HEK293 (cell line): ENCODE data around the gene RPL27.

Source experiments
- CTCF ChIA-PET: fragments of 350-600 bp; formaldehyde crosslinking; extraction: SDS; loops from one replicate; lab custom pipeline; 2021; ENCODE audit warnings: antibody characterized with exemption; lab: Yijun Ruan, JAX
- POLR2A ChIA-PET: fragments of 300-600 bp; formaldehyde crosslinking; extraction: SDS; loops from one replicate; lab custom pipeline; 2020; ENCODE audit warnings: antibody characterized with exemption, inconsistent platforms; lab: Yijun Ruan, JAX
- H3K27ac ChIP-seq: fragments of 200-500 bp; sonication (Bioruptor generic); 2 replicates; pipeline ENCODE4 v1.5.1; 2014; ENCODE audit warnings: low read depth, low read length, control low read depth, inconsistent platforms; ENCODE audit errors: extremely low read depth
- H3K36me3 ChIP-seq, 2 experiments: fragments of 200-500 bp in 1 of 2; sonication (Bioruptor generic) in 1 of 2; 1 replicate in 1 of 2; 2 replicates in 1 of 2; pipeline ENCODE4 v1.5.1; 2014 to 2017; ENCODE audit warnings: inconsistent platforms in 2 of 2, low read length in 2 of 2; ENCODE audit not compliant: control insufficient read depth in 2 of 2, insufficient read depth in 1 of 2
- H3K4me1 ChIP-seq: fragments of 200-500 bp; sonication (Bioruptor generic); 2 replicates; pipeline ENCODE4 v1.5.1; 2014; ENCODE audit warnings: mild to moderate bottlenecking, low read length, inconsistent platforms; ENCODE audit not compliant: control insufficient read depth, insufficient read depth
- H3K4me3 ChIP-seq: 2 replicates; pipeline ENCODE4 v1.5.1; 2011; ENCODE audit warnings: low read depth, mild to moderate bottlenecking, control low read depth, low read length, moderate library complexity
- H3K9me3 ChIP-seq: fragments of 200-500 bp; sonication (Bioruptor generic); 2 replicates; pipeline ENCODE4 v1.5.1; 2014; ENCODE audit warnings: low read depth, low read length, inconsistent platforms; ENCODE audit not compliant: control insufficient read depth, insufficient read depth
- KLF10 ChIP-seq: fragments of 450-650 bp; IDR thresholded peaks from 2 replicates; pipeline ENCODE4 v1.5.1; 2018; ENCODE audit warnings: missing biosample characterization, mild to moderate bottlenecking, missing genetic modification characterization
- KLF9 ChIP-seq: fragments of 450-650 bp; formaldehyde crosslinking; IDR thresholded peaks from 2 replicates; pipeline ENCODE4 v1.5.1; 2016; ENCODE audit warnings: missing biosample characterization, missing genetic modification characterization, low read depth
- ZBTB20 ChIP-seq: fragments of 450-650 bp; formaldehyde crosslinking; IDR thresholded peaks from 2 replicates; pipeline ENCODE4 v1.5.1; 2016; ENCODE audit warnings: missing biosample characterization, missing genetic modification characterization
- ZFP3 ChIP-seq: fragments of 450-650 bp; formaldehyde crosslinking; IDR thresholded peaks from 2 replicates; pipeline ENCODE4 v1.5.1; 2016; ENCODE audit warnings: low read depth, missing biosample characterization, missing genetic modification characterization
- ZIC2 ChIP-seq: fragments of 450-650 bp; formaldehyde crosslinking; IDR thresholded peaks from 2 replicates; pipeline ENCODE4 v1.5.1; 2016; ENCODE audit warnings: missing biosample characterization, missing genetic modification characterization
- ZNF133 ChIP-seq: fragments of 450-650 bp; formaldehyde crosslinking; IDR thresholded peaks from 2 replicates; pipeline ENCODE4 v1.5.1; 2016; ENCODE audit warnings: missing biosample characterization, missing genetic modification characterization
- ZNF169 ChIP-seq: fragments of 450-650 bp; formaldehyde crosslinking; IDR thresholded peaks from 2 replicates; pipeline ENCODE4 v1.5.1; 2016; ENCODE audit warnings: missing biosample characterization, missing genetic modification characterization
- ZNF184 ChIP-seq: fragments of 450-650 bp; IDR thresholded peaks from 2 replicates; pipeline ENCODE4 v1.5.1; 2018; ENCODE audit warnings: missing biosample characterization, mild to moderate bottlenecking, missing genetic modification characterization
- ZNF202 ChIP-seq: fragments of 450-650 bp; formaldehyde crosslinking; IDR thresholded peaks from 2 replicates; pipeline ENCODE4 v1.5.1; 2016; ENCODE audit warnings: missing biosample characterization, missing genetic modification characterization, borderline replicate concordance
- ZNF341 ChIP-seq: fragments of 450-650 bp; formaldehyde crosslinking; IDR thresholded peaks from 2 replicates; pipeline ENCODE4; 2016; ENCODE audit warnings: low read depth, missing biosample characterization, missing genetic modification characterization
- ZNF555 ChIP-seq: fragments of 450-650 bp; formaldehyde crosslinking; conservative IDR thresholded peaks from 2 replicates; pipeline ENCODE4 v1.5.1; 2017; ENCODE audit warnings: missing biosample characterization, mild to moderate bottlenecking, missing genetic modification characterization, inconsistent platforms
- ZNF585B ChIP-seq: fragments of 450-650 bp; formaldehyde crosslinking; IDR thresholded peaks from 2 replicates; pipeline ENCODE4 v1.5.1; 2016; ENCODE audit warnings: missing biosample characterization, missing genetic modification characterization
- ZNF626 ChIP-seq: fragments of 450-650 bp; sonication (Bioruptor Pico); formaldehyde crosslinking; IDR thresholded peaks from 2 replicates; pipeline ENCODE4 v1.5.1; 2018; ENCODE audit warnings: missing biosample characterization, missing genetic modification characterization, inconsistent platforms
- ZNF629 ChIP-seq: fragments of 450-650 bp; formaldehyde crosslinking; IDR thresholded peaks from 2 replicates; pipeline ENCODE4 v1.5.1; 2017; ENCODE audit warnings: missing biosample characterization, missing genetic modification characterization
- ZNF654 ChIP-seq: fragments of 450-650 bp; formaldehyde crosslinking; IDR thresholded peaks from 2 replicates; pipeline ENCODE4 v1.5.1; 2016; ENCODE audit warnings: low read depth, missing biosample characterization, missing genetic modification characterization
- ZNF677 ChIP-seq: fragments of 450-650 bp; IDR thresholded peaks from 2 replicates; pipeline ENCODE4 v1.5.0; 2018; ENCODE audit warnings: missing biosample characterization, mild to moderate bottlenecking, missing genetic modification characterization, moderate library complexity
- ZNF701 ChIP-seq: fragments of 450-650 bp; formaldehyde crosslinking; IDR thresholded peaks from 2 replicates; pipeline ENCODE4 v1.5.1; 2016; ENCODE audit warnings: missing biosample characterization, missing genetic modification characterization
- ZNF707 ChIP-seq: fragments of 450-650 bp; formaldehyde crosslinking; IDR thresholded peaks from 2 replicates; pipeline ENCODE4 v1.5.1; 2016; ENCODE audit warnings: missing biosample characterization, missing genetic modification characterization
- ZNF768 ChIP-seq: fragments of 450-650 bp; formaldehyde crosslinking; IDR thresholded peaks from 2 replicates; pipeline ENCODE4 v1.5.1; 2018; ENCODE audit warnings: missing biosample characterization, mild to moderate bottlenecking, missing genetic modification characterization
- ZNF776 ChIP-seq: fragments of 450-650 bp; formaldehyde crosslinking; IDR thresholded peaks from 2 replicates; pipeline ENCODE4 v1.5.0; 2017; ENCODE audit warnings: missing biosample characterization, missing genetic modification characterization, borderline replicate concordance
- TF ChIP-seq, protein P1 (sequence below): fragments of 450-650 bp; formaldehyde crosslinking; IDR thresholded peaks from 2 replicates; pipeline ENCODE4 v1.5.1; 2016; ENCODE audit warnings: missing biosample characterization, missing genetic modification characterization
- TF ChIP-seq, protein P2 (sequence below): fragments of 450-650 bp; formaldehyde crosslinking; IDR thresholded peaks from 2 replicates; pipeline ENCODE4 v1.5.1; 2017; ENCODE audit warnings: missing biosample characterization, mild to moderate bottlenecking, missing genetic modification characterization, moderate library complexity
- TF ChIP-seq, protein P3 (sequence below): fragments of 450-650 bp; formaldehyde crosslinking; IDR thresholded peaks from 2 replicates; pipeline ENCODE4 v1.5.1; 2017; ENCODE audit warnings: missing biosample characterization, missing genetic modification characterization
- TF ChIP-seq, protein P4 (sequence below): fragments of 450-650 bp; formaldehyde crosslinking; IDR thresholded peaks from 2 replicates; pipeline ENCODE4 v1.5.1; 2016; ENCODE audit warnings: missing biosample characterization, missing genetic modification characterization
- TF ChIP-seq, protein P5 (sequence below): fragments of 450-650 bp; formaldehyde crosslinking; IDR thresholded peaks from 2 replicates; pipeline ENCODE4 v1.5.1; 2016; ENCODE audit warnings: missing biosample characterization, missing genetic modification characterization

RPL27 gene

DNA sequence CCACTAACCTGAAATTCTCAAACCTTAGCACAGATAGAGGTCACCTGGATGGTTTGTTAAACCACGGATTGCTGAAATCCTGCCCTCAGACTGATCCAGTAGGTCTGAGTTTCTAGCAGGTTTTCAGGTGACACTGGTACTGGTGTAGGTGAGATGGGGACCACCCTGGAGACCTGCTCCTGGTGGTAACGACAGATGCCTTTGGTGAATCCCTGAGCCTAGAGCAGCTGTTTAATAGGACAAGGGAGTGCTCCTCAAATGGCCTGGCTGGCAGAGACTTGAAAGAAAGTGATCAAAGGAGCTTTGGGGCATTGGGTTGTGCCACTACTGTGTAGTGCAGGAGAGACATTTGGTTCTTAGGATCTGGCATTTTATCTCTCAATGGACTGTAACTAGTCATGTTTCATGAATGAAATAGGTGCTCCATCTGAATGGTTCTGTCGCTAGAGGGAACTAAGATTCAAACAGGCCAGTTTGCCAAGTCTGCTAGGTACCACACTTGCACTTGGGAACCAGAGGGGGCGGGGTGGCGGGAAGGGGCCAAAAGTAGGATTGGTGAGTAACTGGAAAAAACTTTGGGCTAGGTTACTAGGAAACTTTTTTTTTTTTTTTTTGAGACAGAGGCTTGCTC is 5.4 kb downstream of the RPL27 start (continued):
- TF ChIP-seq ZNF768 (tag by site-specific recombination) (no peak), ZNF133 (tag by site-specific recombination) (no peak), ZNF701 (tag by site-specific recombination) (no peak), ZBTB20 (tag by site-specific recombination) (no peak), ZNF677 (tag by site-specific recombination) (no peak), ZNF707 (tag by site-specific recombination) (no peak), ZNF776 (no peak), ZNF184 (0 out of 2 replicates have a peak, but pooled peaks have one; percentile 16), ZNF629 (peak; percentile 16; the same call in 1 of the 2 replicates), ZNF654 (no peak), ZNF626 (no peak)
- TF ChIP-seq, protein P1, sequence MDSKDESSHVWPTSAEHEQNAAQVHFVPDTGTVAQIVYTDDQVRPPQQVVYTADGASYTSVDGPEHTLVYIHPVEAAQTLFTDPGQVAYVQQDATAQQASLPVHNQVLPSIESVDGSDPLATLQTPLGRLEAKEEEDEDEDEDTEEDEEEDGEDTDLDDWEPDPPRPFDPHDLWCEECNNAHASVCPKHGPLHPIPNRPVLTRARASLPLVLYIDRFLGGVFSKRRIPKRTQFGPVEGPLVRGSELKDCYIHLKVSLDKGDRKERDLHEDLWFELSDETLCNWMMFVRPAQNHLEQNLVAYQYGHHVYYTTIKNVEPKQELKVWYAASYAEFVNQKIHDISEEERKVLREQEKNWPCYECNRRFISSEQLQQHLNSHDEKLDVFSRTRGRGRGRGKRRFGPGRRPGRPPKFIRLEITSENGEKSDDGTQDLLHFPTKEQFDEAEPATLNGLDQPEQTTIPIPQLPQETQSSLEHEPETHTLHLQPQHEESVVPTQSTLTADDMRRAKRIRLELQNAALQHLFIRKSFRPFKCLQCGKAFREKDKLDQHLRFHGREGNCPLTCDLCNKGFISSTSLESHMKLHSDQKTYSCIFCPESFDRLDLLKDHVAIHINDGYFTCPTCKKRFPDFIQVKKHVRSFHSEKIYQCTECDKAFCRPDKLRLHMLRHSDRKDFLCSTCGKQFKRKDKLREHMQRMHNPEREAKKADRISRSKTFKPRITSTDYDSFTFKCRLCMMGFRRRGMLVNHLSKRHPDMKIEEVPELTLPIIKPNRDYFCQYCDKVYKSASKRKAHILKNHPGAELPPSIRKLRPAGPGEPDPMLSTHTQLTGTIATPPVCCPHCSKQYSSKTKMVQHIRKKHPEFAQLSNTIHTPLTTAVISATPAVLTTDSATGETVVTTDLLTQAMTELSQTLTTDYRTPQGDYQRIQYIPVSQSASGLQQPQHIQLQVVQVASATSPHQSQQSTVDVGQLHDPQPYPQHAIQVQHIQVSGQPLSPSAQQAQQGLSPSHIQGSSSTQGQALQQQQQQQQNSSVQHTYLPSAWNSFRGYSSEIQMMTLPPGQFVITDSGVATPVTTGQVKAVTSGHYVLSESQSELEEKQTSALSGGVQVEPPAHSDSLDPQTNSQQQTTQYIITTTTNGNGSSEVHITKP (tag by site-specific recombination) = peak; percentile 91
- TF ChIP-seq, protein P2, sequence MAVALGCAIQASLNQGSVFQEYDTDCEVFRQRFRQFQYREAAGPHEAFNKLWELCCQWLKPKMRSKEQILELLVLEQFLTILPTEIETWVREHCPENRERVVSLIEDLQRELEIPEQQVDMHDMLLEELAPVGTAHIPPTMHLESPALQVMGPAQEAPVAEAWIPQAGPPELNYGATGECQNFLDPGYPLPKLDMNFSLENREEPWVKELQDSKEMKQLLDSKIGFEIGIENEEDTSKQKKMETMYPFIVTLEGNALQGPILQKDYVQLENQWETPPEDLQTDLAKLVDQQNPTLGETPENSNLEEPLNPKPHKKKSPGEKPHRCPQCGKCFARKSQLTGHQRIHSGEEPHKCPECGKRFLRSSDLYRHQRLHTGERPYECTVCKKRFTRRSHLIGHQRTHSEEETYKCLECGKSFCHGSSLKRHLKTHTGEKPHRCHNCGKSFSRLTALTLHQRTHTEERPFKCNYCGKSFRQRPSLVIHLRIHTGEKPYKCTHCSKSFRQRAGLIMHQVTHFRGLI (tag by site-specific recombination) = no peak
- TF ChIP-seq, protein P3, sequence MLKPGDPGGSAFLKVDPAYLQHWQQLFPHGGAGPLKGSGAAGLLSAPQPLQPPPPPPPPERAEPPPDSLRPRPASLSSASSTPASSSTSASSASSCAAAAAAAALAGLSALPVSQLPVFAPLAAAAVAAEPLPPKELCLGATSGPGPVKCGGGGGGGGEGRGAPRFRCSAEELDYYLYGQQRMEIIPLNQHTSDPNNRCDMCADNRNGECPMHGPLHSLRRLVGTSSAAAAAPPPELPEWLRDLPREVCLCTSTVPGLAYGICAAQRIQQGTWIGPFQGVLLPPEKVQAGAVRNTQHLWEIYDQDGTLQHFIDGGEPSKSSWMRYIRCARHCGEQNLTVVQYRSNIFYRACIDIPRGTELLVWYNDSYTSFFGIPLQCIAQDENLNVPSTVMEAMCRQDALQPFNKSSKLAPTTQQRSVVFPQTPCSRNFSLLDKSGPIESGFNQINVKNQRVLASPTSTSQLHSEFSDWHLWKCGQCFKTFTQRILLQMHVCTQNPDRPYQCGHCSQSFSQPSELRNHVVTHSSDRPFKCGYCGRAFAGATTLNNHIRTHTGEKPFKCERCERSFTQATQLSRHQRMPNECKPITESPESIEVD (tag by site-specific recombination) = no peak

DNA sequence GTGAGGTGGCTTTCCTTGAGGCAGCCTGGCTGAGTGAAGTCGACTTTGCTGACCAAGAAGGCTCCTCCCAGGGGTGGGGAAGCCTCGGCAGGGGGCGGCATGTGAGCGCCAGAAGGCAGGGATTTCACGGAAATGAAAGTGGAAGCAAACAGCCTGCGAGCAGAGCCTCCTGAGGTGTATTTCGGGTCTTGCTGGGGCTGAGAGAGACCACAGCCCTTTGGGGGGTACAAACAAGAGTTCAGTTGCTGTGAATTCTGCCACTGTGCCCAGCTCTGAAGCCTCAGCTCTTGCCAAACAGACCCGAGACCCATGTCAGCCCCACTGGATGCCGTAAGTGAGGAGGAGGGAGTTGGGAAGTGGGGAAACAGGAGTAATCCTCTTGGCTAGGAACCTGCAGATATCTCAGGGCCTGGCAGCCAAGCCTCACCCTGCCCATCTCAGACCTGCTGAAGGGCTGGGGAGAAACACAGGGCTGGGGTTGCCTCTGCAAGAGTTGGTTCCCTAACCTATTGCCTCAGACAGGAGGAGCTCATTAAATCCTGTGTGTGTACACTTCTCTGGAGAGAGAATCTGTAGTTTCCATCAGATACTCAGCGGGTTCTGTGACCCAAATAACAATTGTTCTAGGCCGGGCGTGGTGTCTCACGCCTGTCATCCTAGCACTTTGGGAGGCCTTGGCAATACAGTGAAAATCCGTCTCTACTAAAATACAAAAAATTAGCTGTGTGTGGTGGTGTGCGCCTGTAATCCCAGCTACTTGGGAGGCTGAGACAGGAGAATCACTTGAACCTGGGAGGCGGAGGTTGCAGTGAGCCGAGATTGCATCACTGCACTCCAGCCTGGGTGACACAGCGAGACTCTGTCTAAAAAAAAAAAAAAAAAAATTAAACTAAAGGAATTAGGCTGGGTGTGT is 8.7 kb downstream of the RPL27 start, which contains the start of gene IFI35:
IFI35 (plus strand) TSS at position 146 of the 913 bp plus-strand sequence; CDS start at position 310, 164 bp downstream.
- no peaks in the 10 kb centered on the region for H3K4me1 ChIP-seq
- peaks cover 21 to 27% of the 10 kb centered on the region in 2 experiments; a peak in 2 of 3 replicates for H3K36me3 ChIP-seq
- peak within 1 kb of the TSS; percentile 39; the same call in 1 of the 2 replicates for H3K27ac ChIP-seq
- CTCF ChIA-PET = interaction anchor here (0.6 to 1.7 kb wide), 11 partner anchors 9 to 569 kb away, joined by 3 to 12 read pairs (median 3); partner anchors contain the start of gene RPL27
- no peaks in the 10 kb centered on the region for H3K9me3 ChIP-seq
- peak within 1 kb of the TSS; percentile 39 for H3K4me3 ChIP-seq
- POLR2A ChIA-PET = interaction anchor here (0.6 to 2.4 kb wide), 3 partner anchors 9 to 191 kb away, joined by 5 to 26 read pairs (median 10); partner anchors contain the start of gene RPL27
- TF ChIP-seq, protein P4, sequence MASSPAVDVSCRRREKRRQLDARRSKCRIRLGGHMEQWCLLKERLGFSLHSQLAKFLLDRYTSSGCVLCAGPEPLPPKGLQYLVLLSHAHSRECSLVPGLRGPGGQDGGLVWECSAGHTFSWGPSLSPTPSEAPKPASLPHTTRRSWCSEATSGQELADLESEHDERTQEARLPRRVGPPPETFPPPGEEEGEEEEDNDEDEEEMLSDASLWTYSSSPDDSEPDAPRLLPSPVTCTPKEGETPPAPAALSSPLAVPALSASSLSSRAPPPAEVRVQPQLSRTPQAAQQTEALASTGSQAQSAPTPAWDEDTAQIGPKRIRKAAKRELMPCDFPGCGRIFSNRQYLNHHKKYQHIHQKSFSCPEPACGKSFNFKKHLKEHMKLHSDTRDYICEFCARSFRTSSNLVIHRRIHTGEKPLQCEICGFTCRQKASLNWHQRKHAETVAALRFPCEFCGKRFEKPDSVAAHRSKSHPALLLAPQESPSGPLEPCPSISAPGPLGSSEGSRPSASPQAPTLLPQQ (tag by site-specific recombination) = no peak
- TF ChIP-seq ZIC2 (peak; percentile 76), KLF9 (tag by site-specific recombination) (no peak), ZNF169 (tag by site-specific recombination) (no peak), ZNF555 (no peak), ZNF184 (no peak), ZFP3 (tag by site-specific recombination) (no peak), ZNF654 (peak; percentile 44), ZNF202 (tag by site-specific recombination) (no peak), ZNF133 (tag by site-specific recombination) (no peak), KLF10 (no peak), ZNF585B (no peak), ZNF341 (tag by site-specific recombination) (no peak)
- TF ChIP-seq, protein P5, sequence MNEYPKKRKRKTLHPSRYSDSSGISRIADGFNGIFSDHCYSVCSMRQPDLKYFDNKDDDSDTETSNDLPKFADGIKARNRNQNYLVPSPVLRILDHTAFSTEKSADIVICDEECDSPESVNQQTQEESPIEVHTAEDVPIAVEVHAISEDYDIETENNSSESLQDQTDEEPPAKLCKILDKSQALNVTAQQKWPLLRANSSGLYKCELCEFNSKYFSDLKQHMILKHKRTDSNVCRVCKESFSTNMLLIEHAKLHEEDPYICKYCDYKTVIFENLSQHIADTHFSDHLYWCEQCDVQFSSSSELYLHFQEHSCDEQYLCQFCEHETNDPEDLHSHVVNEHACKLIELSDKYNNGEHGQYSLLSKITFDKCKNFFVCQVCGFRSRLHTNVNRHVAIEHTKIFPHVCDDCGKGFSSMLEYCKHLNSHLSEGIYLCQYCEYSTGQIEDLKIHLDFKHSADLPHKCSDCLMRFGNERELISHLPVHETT (tag by site-specific recombination) = no peak
